BE2C (cell line): ENCODE measurements around the gene ALG9.

Experiments used
- DNase-seq: peaks from one replicate; pipeline ENCODE4 v3.0.0-alpha.2; 2020
- H3K27me3 ChIP-seq: fragments of 250-450 bp; sonication (Bioruptor Pico); 2 replicates; pipeline ENCODE4 v1.5.1; 2020; ENCODE audit warnings: mild to moderate bottlenecking
- H3K36me3 ChIP-seq: fragments of 250-450 bp; sonication (Bioruptor Pico); 2 replicates; pipeline ENCODE4 v1.5.1; 2020; ENCODE audit warnings: mild to moderate bottlenecking
- H3K4me1 ChIP-seq: fragments of 250-450 bp; sonication (Bioruptor Pico); 2 replicates; pipeline ENCODE4 v1.5.1; 2020
- H3K4me3 ChIP-seq: 2 replicates; pipeline ENCODE4 v1.5.1; 2011; ENCODE audit warnings: low read depth, low read length
- H3K9me3 ChIP-seq: fragments of 250-450 bp; sonication (Bioruptor Pico); 2 replicates; pipeline ENCODE4 v1.5.1; 2020
- TF ChIP-seq, protein P1 (sequence below): IDR thresholded peaks from 2 replicates; pipeline ENCODE4 v1.5.1; 2012; ENCODE audit warnings: mild to moderate bottlenecking, low read depth, low read length

The ALG9 gene

DNA sequence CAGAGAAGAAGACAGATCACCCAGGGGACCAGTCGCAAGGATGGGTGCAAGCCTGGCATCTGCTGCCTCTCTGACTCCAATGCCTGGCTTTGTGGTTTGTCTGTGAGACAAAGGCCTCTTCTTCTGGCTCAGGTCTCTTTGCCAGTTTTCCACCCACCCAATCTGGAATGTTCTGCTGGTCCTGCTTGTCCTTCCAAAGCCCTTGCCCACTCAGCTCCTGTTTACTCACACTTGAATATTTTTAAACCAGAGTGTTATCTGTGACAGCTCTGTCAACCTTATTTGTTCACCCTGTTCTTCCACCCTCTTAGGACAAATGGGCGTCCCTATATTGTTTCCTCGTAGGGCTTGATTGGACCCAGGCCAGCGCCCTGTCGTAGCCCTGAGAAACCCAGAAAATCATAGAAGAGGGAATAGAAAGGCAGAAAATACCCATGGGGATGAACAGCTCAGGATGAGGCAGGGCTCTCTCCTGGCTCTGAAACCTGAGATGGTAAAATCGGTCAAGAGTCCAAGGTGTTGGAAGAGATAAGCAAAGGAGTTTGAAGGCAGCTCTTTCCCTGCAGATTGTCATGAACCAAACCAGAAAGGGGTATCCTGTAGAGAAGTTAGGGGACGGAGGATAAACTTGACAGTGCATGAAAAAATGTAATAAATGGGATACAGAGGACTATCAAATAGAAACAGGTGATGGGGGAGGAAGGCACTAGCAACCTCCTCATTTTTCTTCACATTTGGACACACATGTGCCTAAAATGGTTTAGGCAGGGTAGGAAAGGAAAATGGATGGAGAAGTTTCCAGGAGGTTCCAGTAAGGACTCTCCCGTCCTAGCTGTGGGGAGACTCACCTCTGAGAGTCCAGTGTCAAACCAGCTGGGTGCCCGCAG, 39.5 kb upstream of the ALG9 start:
- Histone ChIP-seq H3K36me3 (no peaks in the 10 kb centered on the region), H3K27me3 (no peaks in the 10 kb centered on the region; the same call in 1 of the 2 replicates), H3K4me3 (no peak overlapping the region), H3K9me3 (no peaks in the 10 kb centered on the region), H3K4me1 (no peaks in the 10 kb centered on the region)
- TF ChIP-seq, protein P1, sequence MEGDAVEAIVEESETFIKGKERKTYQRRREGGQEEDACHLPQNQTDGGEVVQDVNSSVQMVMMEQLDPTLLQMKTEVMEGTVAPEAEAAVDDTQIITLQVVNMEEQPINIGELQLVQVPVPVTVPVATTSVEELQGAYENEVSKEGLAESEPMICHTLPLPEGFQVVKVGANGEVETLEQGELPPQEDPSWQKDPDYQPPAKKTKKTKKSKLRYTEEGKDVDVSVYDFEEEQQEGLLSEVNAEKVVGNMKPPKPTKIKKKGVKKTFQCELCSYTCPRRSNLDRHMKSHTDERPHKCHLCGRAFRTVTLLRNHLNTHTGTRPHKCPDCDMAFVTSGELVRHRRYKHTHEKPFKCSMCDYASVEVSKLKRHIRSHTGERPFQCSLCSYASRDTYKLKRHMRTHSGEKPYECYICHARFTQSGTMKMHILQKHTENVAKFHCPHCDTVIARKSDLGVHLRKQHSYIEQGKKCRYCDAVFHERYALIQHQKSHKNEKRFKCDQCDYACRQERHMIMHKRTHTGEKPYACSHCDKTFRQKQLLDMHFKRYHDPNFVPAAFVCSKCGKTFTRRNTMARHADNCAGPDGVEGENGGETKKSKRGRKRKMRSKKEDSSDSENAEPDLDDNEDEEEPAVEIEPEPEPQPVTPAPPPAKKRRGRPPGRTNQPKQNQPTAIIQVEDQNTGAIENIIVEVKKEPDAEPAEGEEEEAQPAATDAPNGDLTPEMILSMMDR = no peak
- DNase-seq = no peak

DNA sequence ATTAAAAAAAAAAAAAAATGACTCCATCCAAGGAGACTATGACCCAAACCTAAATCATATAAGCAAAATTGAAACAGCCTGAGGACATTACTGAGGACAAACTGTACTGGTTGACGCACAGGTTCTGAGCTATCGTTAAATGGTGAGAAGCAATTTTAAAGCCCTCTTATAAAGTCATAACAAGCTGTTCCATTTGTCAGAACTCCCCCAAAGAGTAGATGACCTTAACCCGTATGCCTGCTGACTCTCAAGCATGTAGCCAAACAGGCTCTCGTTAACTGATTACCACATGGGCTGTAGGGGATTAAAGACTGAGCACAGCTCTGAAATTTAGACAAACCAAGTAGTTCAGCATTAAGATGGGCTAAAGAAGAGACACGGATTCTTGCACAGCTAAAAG, 38.0 kb upstream of the ALG9 start:
- Histone ChIP-seq H3K36me3 (no peaks in the 10 kb centered on the region), H3K9me3 (no peaks in the 10 kb centered on the region), H3K4me1 (no peaks in the 10 kb centered on the region), H3K27me3 (no peaks in the 10 kb centered on the region; the same call in 1 of the 2 replicates), H3K4me3 (no peak overlapping the region)
- TF ChIP-seq, protein P1 = no peak
- no peak for DNase-seq

DNA sequence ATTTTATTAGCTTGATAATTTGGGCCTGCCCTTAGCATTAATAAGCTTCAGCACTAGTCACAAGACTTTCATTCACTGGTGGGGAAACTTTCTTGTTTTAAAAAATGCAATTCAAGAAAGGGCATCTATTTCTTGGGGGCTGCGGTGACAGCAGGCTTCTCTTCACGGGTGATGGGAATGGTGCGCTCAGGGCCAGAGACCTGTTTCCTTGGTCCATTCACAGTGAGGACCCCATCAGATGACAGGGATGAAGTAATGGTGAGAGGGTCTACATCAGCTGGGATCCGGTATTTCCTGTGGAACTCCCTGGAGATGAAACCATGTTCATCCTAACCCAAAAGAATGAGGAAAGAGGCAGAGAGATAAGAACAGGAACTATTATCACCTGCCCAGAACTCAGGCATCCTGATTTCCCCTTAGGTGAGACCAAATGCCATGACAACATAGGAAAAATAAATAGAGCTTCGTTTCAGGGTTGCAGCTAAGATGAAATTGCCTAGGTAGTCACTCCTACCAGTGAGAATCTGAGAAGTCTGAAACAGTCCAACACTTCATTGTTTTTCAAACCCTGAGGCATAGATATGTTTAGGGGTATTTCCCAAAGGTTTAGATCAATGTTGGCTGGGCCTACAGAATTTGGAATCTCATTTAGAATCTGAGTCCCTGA, 37.4 kb upstream of the ALG9 start:
- Histone ChIP-seq H3K27me3 (no peaks in the 10 kb centered on the region; the same call in 1 of the 2 replicates), H3K4me3 (no peak overlapping the region), H3K9me3 (no peaks in the 10 kb centered on the region), H3K4me1 (no peaks in the 10 kb centered on the region), H3K36me3 (no peaks in the 10 kb centered on the region)
- no peak for DNase-seq
- TF ChIP-seq, protein P1 = no peak

DNA sequence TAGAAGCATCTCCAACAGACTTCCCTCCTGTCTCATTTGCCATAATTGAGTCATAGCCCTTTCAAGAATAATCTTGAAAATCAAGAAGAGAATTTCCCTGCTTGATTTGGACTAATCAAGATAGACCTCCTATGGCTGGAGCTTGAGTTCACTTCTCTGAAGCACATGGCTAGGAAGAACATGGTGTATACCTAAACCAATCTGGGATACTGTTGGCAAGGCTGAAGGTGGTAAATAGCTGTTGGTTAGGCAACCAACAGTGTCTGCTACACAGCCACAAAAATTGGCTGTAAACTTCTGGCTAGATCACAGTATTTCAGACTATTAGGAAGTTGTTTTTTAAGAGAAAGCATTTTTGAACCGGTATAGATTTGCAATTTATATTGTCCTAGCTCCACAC, 35.3 kb upstream of the ALG9 start:
- no peak for DNase-seq
- H3K36me3 ChIP-seq = no peaks in the 10 kb centered on the region
- TF ChIP-seq, protein P1 = no peak

DNA sequence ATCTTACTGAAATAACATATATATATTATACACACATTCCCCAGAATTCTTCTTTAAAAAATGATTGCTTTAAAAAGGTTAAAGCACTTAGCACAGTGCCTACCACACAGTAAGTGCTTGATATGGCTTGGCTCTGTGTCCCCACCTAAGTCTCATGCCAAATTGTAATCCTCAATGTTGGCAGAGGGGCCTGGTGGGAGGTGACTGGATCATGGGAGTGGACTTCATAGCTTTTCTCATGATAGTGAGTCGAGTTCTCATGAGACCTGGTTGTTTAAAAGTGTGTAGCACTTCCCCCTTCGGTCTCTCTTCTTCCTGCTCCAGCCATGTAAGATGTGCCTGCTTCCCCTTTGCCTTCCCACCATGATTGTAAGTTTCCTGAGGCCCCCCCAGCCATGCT, 34.0 kb upstream of the ALG9 start:
- no peak overlapping the region for H3K4me3 ChIP-seq
- TF ChIP-seq, protein P1 = no peak
- DNase-seq = no peak
- H3K27me3 ChIP-seq = peaks cover 4% of the 10 kb centered on the region; the same call in 1 of the 2 replicates
- no peaks in the 10 kb centered on the region for H3K36me3 ChIP-seq
- no peaks in the 10 kb centered on the region for H3K4me1 ChIP-seq
- no peaks in the 10 kb centered on the region for H3K9me3 ChIP-seq

More for the DNA sequence above, 35.3 kb upstream of the ALG9 start:
- H3K27me3 ChIP-seq = peaks cover 4% of the 10 kb centered on the region; the same call in 1 of the 2 replicates
- no peaks in the 10 kb centered on the region for H3K4me1 ChIP-seq
- no peak overlapping the region for H3K4me3 ChIP-seq
- H3K9me3 ChIP-seq = no peaks in the 10 kb centered on the region

DNA sequence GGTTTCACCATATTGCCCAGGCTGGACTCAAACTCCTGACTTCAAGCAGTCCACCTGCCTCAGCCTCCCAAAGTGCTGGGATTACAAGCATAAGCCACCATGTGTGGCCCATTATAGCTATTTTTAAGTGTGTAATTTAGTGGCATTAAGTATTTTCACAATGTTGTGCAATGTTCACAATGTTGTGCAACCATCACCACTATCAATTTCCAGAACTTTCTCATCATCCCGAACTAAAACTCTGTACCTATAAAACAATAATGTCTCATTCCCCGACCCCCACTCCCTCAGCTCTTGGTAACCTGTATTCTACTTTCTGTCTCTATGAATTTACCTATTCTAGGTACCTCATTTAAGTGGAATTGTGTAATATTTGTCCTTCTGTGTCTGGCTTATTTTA, 15.5 kb upstream of the ALG9 start:
- Histone ChIP-seq H3K4me3 (no peak overlapping the region), H3K9me3 (no peaks in the 10 kb centered on the region), H3K27me3 (no peaks in the 10 kb centered on the region), H3K4me1 (no peaks in the 10 kb centered on the region), H3K36me3 (no peaks in the 10 kb centered on the region)
- TF ChIP-seq, protein P1 = no peak
- DNase-seq = no peak
